HepG2 (cell line): ENCODE data around the gene SEMA4C. TPM values are rescaled to one million over a fixed set of nuclear protein-coding genes. Genes with fewer than 3 reads are reported as not detected.

Experiments
- ARNT ChIP-seq: fragments of 450-650 bp; IDR thresholded peaks from 2 replicates; pipeline ENCODE4 v1.6.1; 2017
- ATF4 ChIP-seq, 2 experiments: fragments of 450-650 bp in 1 of 2; sonication (generic) in 1 of 2; formaldehyde crosslinking; IDR thresholded peaks; 2 replicates each; pipeline versions ENCODE4 v1.5.0 to v1.8.0; 2020 to 2022; ENCODE audit warnings: mild to moderate bottlenecking in 1 of 2, missing genetic modification reagents in 1 of 2
- HMG20B ChIP-seq: conservative IDR thresholded peaks from 2 replicates; pipeline ENCODE4 v1.6.1; 2016; ENCODE audit warnings: missing genetic modification reagents, missing compliant biosample characterization
- HMGXB4 ChIP-seq, 2 experiments: sonication (generic) in 1 of 2; formaldehyde crosslinking in 1 of 2; IDR thresholded peaks; 2 replicates each; pipeline versions ENCODE4 v1.4.0 to v1.6.1; 2018 to 2020; ENCODE audit warnings: missing genetic modification reagents in 2 of 2, borderline replicate concordance in 1 of 2, low read depth in 1 of 2, mild to moderate bottlenecking in 1 of 2, missing biosample characterization in 1 of 2
- KDM1A ChIP-seq: IDR thresholded peaks from 2 replicates; pipeline ENCODE4 v1.6.1; 2016; ENCODE audit warnings: missing compliant biosample characterization
- KMT2B ChIP-seq: IDR thresholded peaks from 2 replicates; pipeline ENCODE4 v1.6.1; 2016; ENCODE audit warnings: missing genetic modification reagents, missing compliant biosample characterization
- MTF1 ChIP-seq: sonication (generic); formaldehyde crosslinking; IDR thresholded peaks from 2 replicates; pipeline ENCODE4 v1.5.0; 2020; ENCODE audit warnings: missing genetic modification reagents
- PHB2 ChIP-seq: fragments of 450-650 bp; IDR thresholded peaks from 2 replicates; pipeline ENCODE4 v1.6.1; 2018; ENCODE audit not compliant: partially characterized antibody
- PRPF4 ChIP-seq: fragments of 200-400 bp; formaldehyde crosslinking; IDR thresholded peaks from 2 replicates; pipeline ENCODE4 v1.6.1; 2016; ENCODE audit warnings: low read length, low read depth; ENCODE audit not compliant: poor library complexity, severe bottlenecking
- SIN3B ChIP-seq: fragments of 150-350 bp; IDR thresholded peaks from 2 replicates; pipeline ENCODE4 v1.6.1; 2014; ENCODE audit warnings: low read length
- SRSF9 ChIP-seq: fragments of 200-400 bp; formaldehyde crosslinking; IDR thresholded peaks from 2 replicates; pipeline ENCODE4 v1.6.1; 2018; ENCODE audit warnings: borderline replicate concordance, mild to moderate bottlenecking, low read depth, low read length; ENCODE audit not compliant: insufficient read depth, poor library complexity, severe bottlenecking
- TGIF2 ChIP-seq: IDR thresholded peaks from 2 replicates; pipeline ENCODE4 v1.6.1; 2016; ENCODE audit warnings: control low read depth, missing compliant biosample characterization
- THAP11 ChIP-seq: IDR thresholded peaks from 2 replicates; pipeline ENCODE4 v1.6.1; 2016; ENCODE audit warnings: missing biosample characterization, missing genetic modification reagents
- TRIM24 ChIP-seq: sonication (generic); formaldehyde crosslinking; IDR thresholded peaks from 2 replicates; pipeline ENCODE4 v1.8.0; 2022; ENCODE audit warnings: mild to moderate bottlenecking, missing genetic modification reagents
- YEATS2 ChIP-seq: sonication (generic); formaldehyde crosslinking; IDR thresholded peaks from 2 replicates; pipeline ENCODE4 v1.4.0; 2020; ENCODE audit warnings: missing genetic modification reagents, borderline replicate concordance
- ZMYM4 ChIP-seq: sonication (generic); formaldehyde crosslinking; IDR thresholded peaks from 2 replicates; pipeline ENCODE4 v1.8.1; 2023; ENCODE audit warnings: mild to moderate bottlenecking, missing genetic modification reagents
- ZNF101 ChIP-seq: sonication (generic); formaldehyde crosslinking; IDR thresholded peaks from 2 replicates; pipeline ENCODE4 v1.4.0; 2020; ENCODE audit warnings: mild to moderate bottlenecking, low read depth, missing genetic modification reagents, borderline replicate concordance
- ZNF24 ChIP-seq: fragments of 450-650 bp; IDR thresholded peaks from 2 replicates; pipeline ENCODE4 v1.6.1; 2017; ENCODE audit warnings: antibody characterized with exemption, mild to moderate bottlenecking
- ZNF296 ChIP-seq: sonication (generic); formaldehyde crosslinking; conservative IDR thresholded peaks from 2 replicates; pipeline ENCODE4 v1.5.0; 2020; ENCODE audit warnings: mild to moderate bottlenecking, missing genetic modification reagents
- polyA plus RNA-seq, 8 experiments: library from polyadenylated mRNA; depleted of rRNA in 3 of 8; stranded (reverse) in 7 of 8; unstranded in 1 of 8; fragments of >200 nt; fragmentation: Illumina TruSeq in 4 of 8; extraction: Trizol in 4 of 8; gene quantifications; 2 replicates each; pipeline versions ENCODE4 v1.2.1 to v1.2.3, GENCODE V29; 2011 to 2016; ENCODE audit warnings: low read depth in 4 of 8, missing spikeins in 1 of 8, mixed read lengths in 1 of 8; ENCODE audit not compliant: insufficient read depth in 1 of 8
- total RNA-seq, 5 experiments: library from RNA; depleted of rRNA; stranded (reverse); fragments of >200 nt; fragmentation: Illumina TruSeq; extraction: Trizol; gene quantifications; 2 replicates each; pipeline ENCODE4 v1.2.3, GENCODE V29; 2016; ENCODE audit warnings: low read depth in 1 of 5
- TF ChIP-seq, protein P1 (sequence below): sonication (generic); formaldehyde crosslinking; IDR thresholded peaks from 2 replicates; pipeline ENCODE4 v1.5.0; 2020; ENCODE audit warnings: missing genetic modification reagents

SEMA4C gene
- total and polyA plus RNA-seq, 2 of the 13 experiments (the other 11 are each of a cell fraction or from before 2014, with no cell fraction given) = 25.9 to 46.6 TPM

- TF ChIP-seq ATF4 (CRISPR knock-in tag; IDR thresholded peaks at IDR 0.05) (no peak; a peak in 1 of 4 replicates), KMT2B (CRISPR knock-in tag) (peak; percentile 61; the same call in 1 of the 2 replicates), TRIM24 (CRISPR knock-in tag) (no peak), ZNF101 (peak; percentile 85; the same call in 1 of the 2 replicates), SIN3B (no peak), ZNF24 (no peak), ZMYM4 (CRISPR knock-in tag) (peak; percentile 59), ZNF296 (CRISPR knock-in tag) (no peak), PRPF4 (no peak), YEATS2 (CRISPR knock-in tag) (0 out of 2 replicates have a peak, but pooled peaks have one; percentile 31), HMGXB4 (CRISPR knock-in tag; IDR thresholded peaks at IDR 0.05; ENCODE audit: borderline replicate concordance in 1 of 2, low read depth in 1 of 2) (peak; percentile 95), ARNT (no peak), MTF1 (CRISPR knock-in tag) (no peak), THAP11 (CRISPR knock-in tag) (peak; percentile 79), KDM1A (no peak; the same call in 1 of the 2 replicates), PHB2 (no peak), TGIF2 (CRISPR knock-in tag) (no peak; the same call in 1 of the 2 replicates), SRSF9 (no peak), HMG20B (CRISPR knock-in tag) (no peak)
- TF ChIP-seq, protein P1, sequence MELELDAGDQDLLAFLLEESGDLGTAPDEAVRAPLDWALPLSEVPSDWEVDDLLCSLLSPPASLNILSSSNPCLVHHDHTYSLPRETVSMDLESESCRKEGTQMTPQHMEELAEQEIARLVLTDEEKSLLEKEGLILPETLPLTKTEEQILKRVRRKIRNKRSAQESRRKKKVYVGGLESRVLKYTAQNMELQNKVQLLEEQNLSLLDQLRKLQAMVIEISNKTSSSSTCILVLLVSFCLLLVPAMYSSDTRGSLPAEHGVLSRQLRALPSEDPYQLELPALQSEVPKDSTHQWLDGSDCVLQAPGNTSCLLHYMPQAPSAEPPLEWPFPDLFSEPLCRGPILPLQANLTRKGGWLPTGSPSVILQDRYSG = 0 out of 2 replicates have a peak, but pooled peaks have one; percentile 68
Measured at GRCh38 chr2:96816127-96816835, 53.6 kb downstream of the SEMA4C start, which contains the start of gene CNNM3 (continued).
